H9 (cell line): ENCODE measurements around the gene MIAT. TPM values are rescaled to one million over a fixed set of nuclear protein-coding genes. Genes with fewer than 3 reads are reported as not detected.

Experiments
- DNase-seq: peaks from one replicate; pipeline ENCODE4 v3.0.0-alpha.2; 2017
- H2AFZ ChIP-seq: one replicate; pipeline ENCODE4 v1.6.1; 2013; ENCODE audit warnings: mild to moderate bottlenecking, low read length, control low read depth, moderate library complexity
- H2AK5ac ChIP-seq: 2 replicates; pipeline ENCODE4 v1.6.1; 2013; ENCODE audit warnings: low read length, control low read depth, mixed read lengths; ENCODE audit not compliant: insufficient read length
- H2BK120ac ChIP-seq: one replicate; pipeline ENCODE4 v1.6.1; 2013; ENCODE audit warnings: low read depth, mild to moderate bottlenecking, low read length, control low read depth, inconsistent platforms; ENCODE audit not compliant: poor library complexity, severe bottlenecking
- H2BK12ac ChIP-seq: 2 replicates; pipeline ENCODE4 v1.6.1; 2013; ENCODE audit warnings: low read length, control low read depth, mixed read lengths, low read depth; ENCODE audit not compliant: insufficient read length
- H2BK15ac ChIP-seq: 2 replicates; pipeline ENCODE4 v1.6.1; 2013; ENCODE audit warnings: low read depth, low read length, control low read depth
- H2BK20ac ChIP-seq: one replicate; pipeline ENCODE4 v1.6.1; 2013; ENCODE audit warnings: low read depth, mild to moderate bottlenecking, low read length, control low read depth, inconsistent platforms; ENCODE audit not compliant: poor library complexity, severe bottlenecking
- H2BK5ac ChIP-seq: 2 replicates; pipeline ENCODE4 v1.6.1; 2013; ENCODE audit warnings: low read length, control low read depth, mixed read lengths; ENCODE audit not compliant: insufficient read length
- H3K14ac ChIP-seq: 2 replicates; pipeline ENCODE4 v1.6.1; 2013; ENCODE audit warnings: low read length, control low read depth; ENCODE audit not compliant: insufficient read depth
- H3K18ac ChIP-seq: 2 replicates; pipeline ENCODE4 v1.6.1; 2013; ENCODE audit warnings: low read depth, mild to moderate bottlenecking, mixed read lengths, low read length, control low read depth; ENCODE audit not compliant: insufficient read length
- H3K23ac ChIP-seq: 2 replicates; pipeline ENCODE4 v1.6.1; 2013; ENCODE audit warnings: low read length, control low read depth, mixed read lengths, low read depth; ENCODE audit not compliant: insufficient read length
- H3K23me2 ChIP-seq: 2 replicates; pipeline ENCODE4 v1.6.1; 2013; ENCODE audit warnings: low read depth, mild to moderate bottlenecking, mixed read lengths, low read length, control low read depth; ENCODE audit not compliant: insufficient read length, poor library complexity, severe bottlenecking
- H3K27ac ChIP-seq: 2 replicates; pipeline ENCODE4 v1.5.1; 2013; ENCODE audit warnings: low read length, control low read depth, mixed read lengths, low read depth; ENCODE audit not compliant: insufficient read length
- H3K27me3 ChIP-seq: 2 replicates; pipeline ENCODE4 v1.6.1; 2013; ENCODE audit warnings: low read length, control low read depth, inconsistent platforms; ENCODE audit not compliant: insufficient read depth
- H3K4ac ChIP-seq: 2 replicates; pipeline ENCODE4 v1.6.1; 2013; ENCODE audit warnings: low read depth, mild to moderate bottlenecking, control low read depth, inconsistent platforms, low read length, moderate library complexity
- H3K4me1 ChIP-seq: 2 replicates; pipeline ENCODE4 v1.6.1; 2013; ENCODE audit warnings: low read length, control low read depth, inconsistent platforms; ENCODE audit not compliant: insufficient read depth
- H3K4me2 ChIP-seq: 2 replicates; pipeline ENCODE4 v1.6.1; 2013; ENCODE audit warnings: low read length, control low read depth, mixed read lengths; ENCODE audit not compliant: insufficient read length, insufficient read depth
- H3K56ac ChIP-seq: 2 replicates; pipeline ENCODE4 v1.6.1; 2013; ENCODE audit warnings: low read depth, mild to moderate bottlenecking, mixed read lengths, low read length, control low read depth; ENCODE audit not compliant: insufficient read length
- H3K79me1 ChIP-seq: 2 replicates; pipeline ENCODE4 v1.6.1; 2013; ENCODE audit warnings: low read depth, mild to moderate bottlenecking, moderate library complexity, low read length, control low read depth, inconsistent platforms; ENCODE audit not compliant: insufficient read depth, poor library complexity, severe bottlenecking
- H3K79me2 ChIP-seq: 2 replicates; pipeline ENCODE4 v1.6.1; 2013; ENCODE audit warnings: low read length, control low read depth, inconsistent platforms; ENCODE audit not compliant: insufficient read depth
- H3K9ac ChIP-seq: 2 replicates; pipeline ENCODE4 v1.6.1; 2013; ENCODE audit warnings: low read length, control low read depth, mixed read lengths; ENCODE audit not compliant: insufficient read length; ENCODE audit errors: extremely low read depth
- H3K9me3 ChIP-seq: one replicate; pipeline ENCODE4 v1.6.1; 2013; ENCODE audit warnings: low read depth, low read length, inconsistent platforms; ENCODE audit not compliant: control insufficient read depth
- H3T11ph ChIP-seq: one replicate; pipeline ENCODE4 v1.6.1; 2013; ENCODE audit warnings: mild to moderate bottlenecking, low read length, control low read depth, inconsistent platforms
- H4K20me1 ChIP-seq: one replicate; pipeline ENCODE4 v1.6.1; 2013; ENCODE audit not compliant: control insufficient read depth, insufficient read length, insufficient read depth
- H4K5ac ChIP-seq: 2 replicates; pipeline ENCODE4 v1.6.1; 2013; ENCODE audit warnings: low read depth, mild to moderate bottlenecking, mixed read lengths, low read length, control low read depth; ENCODE audit not compliant: insufficient read length
- H4K8ac ChIP-seq: replicated peaks from 2 replicates; pipeline ENCODE4 v1.6.1; 2013; ENCODE audit warnings: low read length, control low read depth, mixed read lengths, low read depth; ENCODE audit not compliant: insufficient read length
- H4K91ac ChIP-seq: 2 replicates; pipeline ENCODE4 v1.6.1; 2013; ENCODE audit warnings: low read depth, mild to moderate bottlenecking, moderate library complexity, mixed read lengths, low read length, control low read depth; ENCODE audit not compliant: insufficient read length
- H3K27ac Mint-ChIP-seq, 3 experiments: 2 replicates in 2 of 3; 3 replicates in 1 of 3; pipeline ENCODE4 v1.8.0; 2020 to 2021; ENCODE audit warnings: mixed read lengths in 3 of 3, mild to moderate bottlenecking in 1 of 3, moderate library complexity in 1 of 3
- H3K27me3 Mint-ChIP-seq: 2 replicates; pipeline ENCODE4 v1.8.0; 2021; ENCODE audit warnings: low read depth, mild to moderate bottlenecking, moderate library complexity, mixed read lengths
- H3K36me3 Mint-ChIP-seq, 3 experiments: 2 replicates in 2 of 3; 3 replicates in 1 of 3; pipeline ENCODE4 v1.8.0; 2020 to 2021; ENCODE audit warnings: low read depth in 3 of 3, mixed read lengths in 3 of 3; ENCODE audit not compliant: insufficient read depth in 1 of 3
- H3K4me1 Mint-ChIP-seq, 2 experiments: 2 replicates each; pipeline ENCODE4 v1.8.0; 2020; ENCODE audit warnings: mixed read lengths in 2 of 2
- H3K4me3 Mint-ChIP-seq, 2 experiments: 2 replicates in 1 of 2; 3 replicates in 1 of 2; pipeline ENCODE4 v1.8.0; 2020 to 2021; ENCODE audit warnings: mild to moderate bottlenecking in 2 of 2, mixed read lengths in 2 of 2, moderate library complexity in 1 of 2
- H3K9me3 Mint-ChIP-seq, 2 experiments: 2 replicates in 1 of 2; 3 replicates in 1 of 2; pipeline ENCODE4 v1.8.0; 2020; ENCODE audit warnings: mild to moderate bottlenecking in 2 of 2, mixed read lengths in 2 of 2, moderate library complexity in 1 of 2
- WGBS: extraction: QIAGEN DNeasy Blood & Tissue Kit; methylation state at CpG from one replicate; pipeline ENCODE4 v1.1.7; 2013; ENCODE audit warnings: missing lambda C conversion rate, low lambda C conversion rate, mixed read lengths; ENCODE audit not compliant: insufficient read length; ENCODE audit errors: extremely low coverage; 5-methylcytosine and 5-hydroxymethylcytosine counted together
- total RNA-seq: library from RNA; stranded (reverse); gene quantifications from 2 replicates; pipeline ENCODE4 v1.2.1, GENCODE V29; 2021
- TF ChIP-seq, protein P1 (sequence below): fragments of 200-600 bp; sonication (generic); conservative IDR thresholded peaks from 3 replicates; pipeline ENCODE4 v1.8.0; 2021; ENCODE audit warnings: antibody characterized with exemption, mild to moderate bottlenecking

The MIAT gene
- total RNA-seq, 1 experiment from 2014 or later: 85.6 TPM

- Histone ChIP-seq H2AFZ (no peak within 1 kb of the TSS), H2AK5ac (no peak within 1 kb of the TSS), H3K56ac (no peak within 1 kb of the TSS), H3K27ac (no peak within 1 kb of the TSS), H3K4me2 (no peak within 1 kb of the TSS), H3K79me1 (no peaks in the 10 kb centered on the region), H3K14ac (no peak within 1 kb of the TSS), H4K91ac (no peak within 1 kb of the TSS), H4K20me1 (no peaks in the 10 kb centered on the region), H3K79me2 (no peaks in the 10 kb centered on the region), H4K5ac (no peak within 1 kb of the TSS), H2BK15ac (no peak within 1 kb of the TSS), H3K23ac (no peak within 1 kb of the TSS), H2BK12ac (no peak within 1 kb of the TSS), H3T11ph (no peak within 1 kb of the TSS), H3K9me3 (no peaks in the 10 kb centered on the region), H2BK20ac (no peak within 1 kb of the TSS), H3K4ac (no peak within 1 kb of the TSS), H3K4me1 (peaks cover 10% of the 10 kb centered on the region; the same call in 1 of the 2 replicates), H2BK120ac (no peak within 1 kb of the TSS), H3K27me3 (no peaks in the 10 kb centered on the region), H2BK5ac (no peak within 1 kb of the TSS), H3K9ac (no peak within 1 kb of the TSS), H4K8ac (no peak within 1 kb of the TSS), H3K23me2 (no peaks in the 10 kb centered on the region), H3K18ac (no peak within 1 kb of the TSS)
- Mint-ChIP-seq H3K27me3 (peaks cover 38% of the 10 kb centered on the region), H3K4me1 (peaks cover 26 to 37% of the 10 kb centered on the region in 2 experiments), H3K27ac (no peak within 1 kb of the TSS; a peak in 1 of 7 replicates), H3K36me3 (no peaks in the 10 kb centered on the region; a peak in 1 of 7 replicates), H3K4me3 (no peak within 1 kb of the TSS), H3K9me3 (no peaks in the 10 kb centered on the region; a peak in 1 of 5 replicates)
- WGBS: no CpG with 5 or more reads among the region's 7 CpGs
- no peak for DNase-seq
- TF ChIP-seq, protein P1, sequence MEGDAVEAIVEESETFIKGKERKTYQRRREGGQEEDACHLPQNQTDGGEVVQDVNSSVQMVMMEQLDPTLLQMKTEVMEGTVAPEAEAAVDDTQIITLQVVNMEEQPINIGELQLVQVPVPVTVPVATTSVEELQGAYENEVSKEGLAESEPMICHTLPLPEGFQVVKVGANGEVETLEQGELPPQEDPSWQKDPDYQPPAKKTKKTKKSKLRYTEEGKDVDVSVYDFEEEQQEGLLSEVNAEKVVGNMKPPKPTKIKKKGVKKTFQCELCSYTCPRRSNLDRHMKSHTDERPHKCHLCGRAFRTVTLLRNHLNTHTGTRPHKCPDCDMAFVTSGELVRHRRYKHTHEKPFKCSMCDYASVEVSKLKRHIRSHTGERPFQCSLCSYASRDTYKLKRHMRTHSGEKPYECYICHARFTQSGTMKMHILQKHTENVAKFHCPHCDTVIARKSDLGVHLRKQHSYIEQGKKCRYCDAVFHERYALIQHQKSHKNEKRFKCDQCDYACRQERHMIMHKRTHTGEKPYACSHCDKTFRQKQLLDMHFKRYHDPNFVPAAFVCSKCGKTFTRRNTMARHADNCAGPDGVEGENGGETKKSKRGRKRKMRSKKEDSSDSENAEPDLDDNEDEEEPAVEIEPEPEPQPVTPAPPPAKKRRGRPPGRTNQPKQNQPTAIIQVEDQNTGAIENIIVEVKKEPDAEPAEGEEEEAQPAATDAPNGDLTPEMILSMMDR: no peak
These were observed 35.7 kb upstream of the MIAT start, which contains the start of gene CRYBA4 for GRCh38 chr22:26621663-26622062. Gene CRYBA4, plus strand, starts transcription at chr22:26621963. Its CDS starts 634 bp downstream, at chr22:26622597.
